Measurements from ENCODE around the gene EFCAB8. TPM values are rescaled to one million over a fixed set of nuclear protein-coding genes. Genes with fewer than 3 reads are reported as not detected.
A peak's percentile ranks its signal among the peaks of the same experiment; 100 is the strongest.

EFCAB8 gene
- total RNA-seq, 2 donors from 2014 or later, result 0.32 to 1.8 TPM

DNA sequence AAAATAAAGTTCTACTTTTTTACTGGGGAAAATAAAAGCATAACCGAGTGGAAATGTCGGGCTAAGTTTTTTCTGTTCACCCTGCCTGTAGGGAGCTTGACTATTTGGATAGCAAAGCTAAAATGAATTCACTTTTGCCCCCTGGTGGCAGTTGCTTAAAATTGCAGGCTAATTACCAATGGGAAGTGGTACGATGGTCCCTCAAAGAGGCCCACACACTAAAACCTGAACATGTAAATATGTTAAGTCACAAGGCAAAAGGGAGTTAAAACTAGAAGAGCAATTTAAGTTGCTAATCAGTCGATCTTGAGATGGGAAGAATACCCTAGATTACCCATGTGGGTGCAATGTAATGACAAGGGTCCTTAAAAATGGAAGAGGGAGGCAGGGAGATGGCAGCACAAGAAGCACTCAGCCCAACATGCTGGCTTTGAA, 146.4 kb downstream of the EFCAB8 start:
- H3K4me3 Mint-ChIP-seq, result no peak overlapping the region
- ATAC-seq (no peak), DNase-seq (no peak)
- H3K9me3 ChIP-seq (ENCODE audit: control insufficient read depth, low read length, poor library complexity, severe bottlenecking), result no peaks in the 10 kb centered on the region
- H3K27ac Mint-ChIP-seq, result peak overlapping the region; percentile 0
- peaks cover 11% of the 10 kb centered on the region for H3K4me1 Mint-ChIP-seq
- H3K27me3 Mint-ChIP-seq, result no peaks in the 10 kb centered on the region
- H3K36me3 Mint-ChIP-seq (ENCODE audit: low read depth), result no peaks in the 10 kb centered on the region

DNA sequence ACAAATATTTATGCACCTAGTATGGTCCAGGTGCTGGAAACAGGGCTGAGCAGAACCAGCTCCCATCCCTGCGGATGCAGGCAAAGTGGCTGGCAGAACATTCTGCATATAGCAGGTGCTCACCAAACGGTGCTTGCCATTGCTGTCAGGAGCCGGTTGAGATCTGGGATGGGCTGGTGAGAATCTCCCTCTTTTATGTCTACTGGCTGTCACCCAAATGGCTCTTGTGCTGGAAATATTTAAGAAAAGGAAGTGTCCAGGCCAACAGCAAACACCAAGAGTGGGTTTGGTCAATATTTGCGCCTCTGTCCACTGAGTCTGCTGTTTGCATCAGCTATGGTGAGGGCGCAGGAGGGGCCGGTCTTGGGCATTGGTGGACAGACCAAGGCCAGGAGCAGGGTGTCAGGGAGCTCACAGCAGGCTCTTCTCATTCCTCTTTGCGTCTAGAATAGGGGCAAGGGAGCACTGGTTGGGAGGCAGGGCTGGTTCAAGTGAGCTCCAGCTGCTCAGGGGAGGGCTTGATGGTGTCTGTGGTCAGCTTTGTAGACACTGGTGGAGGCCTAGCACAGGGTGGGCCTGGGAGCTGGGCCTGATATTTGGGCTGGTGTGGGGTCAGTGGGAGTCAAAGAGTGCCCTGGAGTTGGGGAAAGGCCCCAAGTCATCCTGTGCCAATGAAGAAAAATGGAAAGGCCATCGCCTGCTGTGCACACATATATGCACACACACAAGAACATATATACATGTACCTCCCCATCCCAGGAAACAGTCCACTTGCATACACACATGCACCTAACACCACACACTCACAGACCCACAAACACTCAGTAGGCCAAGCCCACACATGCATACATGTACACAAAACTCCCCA, 147.4 kb downstream of the EFCAB8 start:
- Mint-ChIP-seq H3K36me3 (ENCODE audit: low read depth) (no peaks in the 10 kb centered on the region), H3K4me1 (peaks cover 10% of the 10 kb centered on the region), H3K4me3 (no peak overlapping the region), H3K27ac (peak overlapping the region; percentile 12), H3K27me3 (no peaks in the 10 kb centered on the region)
- DNase-seq (no peak), ATAC-seq (no peak)
- no peaks in the 10 kb centered on the region for H3K9me3 ChIP-seq (ENCODE audit: control insufficient read depth, low read length, poor library complexity, severe bottlenecking)

DNA sequence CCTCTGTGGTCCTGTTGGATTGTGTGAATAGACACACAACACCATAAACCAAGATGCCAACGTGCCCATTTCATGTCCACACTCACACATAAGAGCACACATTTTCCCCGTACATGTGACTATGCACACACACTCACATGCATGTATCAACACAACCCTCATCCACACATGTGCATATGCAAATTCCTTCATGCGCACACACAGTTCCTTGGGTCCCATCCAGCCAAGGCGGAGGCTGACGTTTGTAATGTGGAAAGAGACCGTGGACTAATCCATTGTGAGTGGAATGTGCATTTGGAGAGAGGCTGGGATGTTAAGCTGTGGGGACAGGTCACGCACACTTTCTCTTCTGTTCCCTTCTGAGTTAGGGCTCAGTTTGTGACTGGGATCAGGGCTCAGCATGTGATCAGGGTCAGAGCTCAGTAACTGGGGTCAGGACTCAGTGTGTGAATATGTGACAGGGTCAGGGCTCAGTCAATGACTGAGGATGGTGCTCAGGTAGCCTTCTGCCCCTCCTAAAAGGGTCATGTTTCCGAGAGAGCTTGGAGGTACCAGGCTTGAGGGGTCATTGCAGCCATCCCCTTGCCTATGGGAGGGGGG, 148.2 kb downstream of the EFCAB8 start:
- Mint-ChIP-seq H3K4me3 (no peak overlapping the region), H3K27me3 (no peaks in the 10 kb centered on the region), H3K36me3 (ENCODE audit: low read depth) (no peaks in the 10 kb centered on the region), H3K27ac (peak overlapping the region; percentile 12), H3K4me1 (peaks cover 7% of the 10 kb centered on the region)
- H3K9me3 ChIP-seq (ENCODE audit: control insufficient read depth, low read length, poor library complexity, severe bottlenecking), result no peaks in the 10 kb centered on the region
- DNase-seq (no peak), ATAC-seq (no peak)

DNA sequence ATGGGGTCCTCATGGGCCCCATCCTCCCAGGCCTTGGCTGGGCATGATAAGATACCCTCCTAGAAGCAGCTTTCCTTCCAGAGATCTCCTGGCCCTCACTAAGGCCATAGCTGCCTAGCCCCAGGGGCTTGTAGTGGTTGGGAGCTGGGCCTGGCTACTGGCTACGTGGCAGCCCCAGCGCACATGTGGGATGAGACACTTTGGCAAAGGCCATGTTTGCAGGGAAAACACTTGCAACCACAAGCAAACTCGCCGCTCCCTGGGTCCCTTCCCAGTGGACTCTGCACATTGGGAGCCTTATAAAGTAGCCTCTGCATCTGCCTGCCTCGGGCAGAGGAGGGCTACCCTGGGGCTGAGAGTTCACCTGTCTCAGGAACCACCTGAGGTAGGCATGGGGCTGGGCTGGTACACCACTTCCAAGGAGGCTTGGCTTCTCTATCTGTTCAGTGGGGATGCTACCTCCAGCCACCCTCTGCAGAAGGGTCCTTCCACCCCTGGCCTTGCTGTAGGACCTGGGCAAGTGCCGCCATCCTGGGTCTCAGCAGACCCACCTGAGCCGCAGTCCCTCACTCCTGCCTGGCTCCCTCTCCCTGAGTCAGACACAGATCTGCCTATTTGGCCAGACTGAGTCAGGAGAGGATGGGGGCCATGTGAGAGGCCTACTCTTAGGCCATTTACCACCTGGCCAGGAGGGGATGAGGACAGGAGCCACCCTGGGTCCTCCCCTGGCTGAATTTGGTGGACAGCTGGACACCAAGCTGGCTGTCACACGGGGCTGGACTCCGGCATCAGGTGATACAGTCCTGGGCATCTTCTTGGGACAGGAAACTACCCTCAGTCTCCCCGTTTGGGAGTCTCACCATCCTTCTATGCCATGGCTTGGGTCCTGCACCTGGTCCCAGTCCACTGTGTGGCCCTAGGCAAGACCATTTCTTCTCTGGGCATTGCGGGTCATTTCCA, 148.9 kb downstream of the EFCAB8 start, which contains the start of gene BPIFB2:
BPIFB2 (plus strand) TSS at position 329 of the 960 bp plus-strand sequence. CDS start 871 bp downstream, outside the sequence.
- H3K27ac Mint-ChIP-seq, result peak within 1 kb of the TSS; percentile 12
- ATAC-seq (no peak), DNase-seq (no peak)
- H3K4me3 Mint-ChIP-seq, result no peak within 1 kb of the TSS
- peaks cover 5% of the 10 kb centered on the region for H3K4me1 Mint-ChIP-seq
- H3K36me3 Mint-ChIP-seq (ENCODE audit: low read depth), result no peaks in the 10 kb centered on the region
- no peaks in the 10 kb centered on the region for H3K9me3 ChIP-seq (ENCODE audit: control insufficient read depth, low read length, poor library complexity, severe bottlenecking)
- H3K27me3 Mint-ChIP-seq, result no peaks in the 10 kb centered on the region

DNA sequence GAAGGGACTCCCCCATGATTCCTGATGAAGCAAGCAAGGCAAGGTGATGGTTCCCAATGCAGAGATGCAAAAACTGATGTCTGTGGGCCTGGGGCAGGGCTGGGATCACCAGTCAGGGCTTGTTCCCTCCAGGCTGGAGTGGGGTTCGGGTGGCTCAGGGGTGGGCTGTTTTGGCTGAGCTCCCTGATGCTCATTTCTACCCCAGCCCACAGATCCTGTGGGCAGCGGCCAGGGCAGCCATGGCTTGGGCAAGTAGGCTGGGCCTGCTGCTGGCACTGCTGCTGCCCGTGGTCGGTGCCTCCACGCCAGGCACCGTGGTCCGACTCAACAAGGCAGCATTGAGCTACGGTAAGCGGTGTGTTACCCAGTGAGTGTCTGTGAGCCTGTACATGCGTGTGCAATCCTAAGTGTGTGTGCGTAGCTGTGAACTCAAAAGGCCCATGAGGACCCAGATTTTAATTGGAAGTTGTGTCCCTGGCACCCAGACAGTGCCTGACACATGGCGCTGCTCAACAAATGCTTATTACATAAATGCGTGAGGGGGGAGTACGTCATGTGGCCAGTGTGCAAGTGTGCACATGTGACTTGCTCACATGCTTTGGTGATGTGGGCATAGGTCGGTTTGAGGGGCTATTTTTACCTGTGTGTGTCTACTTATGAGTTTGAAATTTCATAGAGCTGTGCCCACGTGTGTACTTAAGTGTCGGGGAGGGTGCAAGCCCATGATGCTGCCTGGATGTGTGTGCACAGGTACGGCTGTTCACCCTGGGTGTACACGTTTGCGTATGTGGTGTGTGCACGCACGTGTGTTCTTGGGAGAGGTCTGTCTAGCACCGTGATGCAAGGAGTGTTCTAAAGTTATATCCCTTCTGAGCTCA, 149.9 kb downstream of the EFCAB8 start:
- H3K4me1 Mint-ChIP-seq, result peaks cover 5% of the 10 kb centered on the region
- no peaks in the 10 kb centered on the region for H3K27me3 Mint-ChIP-seq
- DNase-seq (no peak), ATAC-seq (no peak)
- no peak overlapping the region for H3K4me3 Mint-ChIP-seq
- H3K27ac Mint-ChIP-seq, result no peak overlapping the region
- H3K36me3 Mint-ChIP-seq (ENCODE audit: low read depth), result no peaks in the 10 kb centered on the region
- H3K9me3 ChIP-seq (ENCODE audit: control insufficient read depth, low read length, poor library complexity, severe bottlenecking), result no peaks in the 10 kb centered on the region

DNA sequence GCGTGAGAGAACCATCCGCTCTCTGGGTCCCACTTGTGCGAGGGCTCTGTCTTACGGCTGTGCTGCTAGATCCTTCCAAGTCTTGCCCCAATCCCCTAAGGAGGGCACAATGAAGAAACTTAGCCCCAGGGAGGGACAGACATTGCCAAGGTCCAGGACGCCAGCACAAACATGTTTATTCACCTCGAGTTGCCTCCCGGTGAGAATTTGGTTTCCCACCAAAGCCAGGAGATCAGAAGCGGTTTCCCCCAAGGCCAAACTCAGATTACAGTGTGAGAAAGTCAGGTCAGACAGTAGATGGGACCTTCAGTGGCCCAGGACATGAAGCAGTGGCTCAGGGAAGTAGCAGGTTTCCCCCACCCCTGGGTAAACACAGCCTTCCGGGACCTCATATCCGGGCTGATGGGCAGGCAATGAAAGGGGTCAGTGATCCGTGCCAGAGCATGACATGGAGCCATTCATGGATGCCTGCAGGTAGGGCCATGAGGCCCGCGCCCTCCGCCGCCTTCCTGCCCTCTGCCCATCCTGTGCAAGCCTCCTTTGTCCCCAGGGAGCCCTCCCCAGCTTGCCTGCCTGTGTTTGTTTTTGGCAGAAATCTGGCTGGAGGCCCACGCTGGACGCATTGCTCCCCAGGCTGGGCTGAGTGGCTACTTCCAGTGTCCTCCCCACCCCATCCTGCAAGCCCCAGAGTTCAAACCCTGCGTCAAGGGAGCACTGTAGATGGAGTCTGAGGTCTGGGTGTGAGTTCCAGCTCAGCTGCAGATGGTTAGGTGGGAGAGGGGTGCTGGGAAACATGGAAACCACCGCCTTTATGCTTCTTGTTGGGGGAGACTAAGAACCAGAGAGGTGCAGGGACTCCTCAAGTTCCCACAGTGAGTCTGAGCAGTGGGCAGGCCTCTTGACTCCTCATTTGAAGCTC, 150.8 kb downstream of the EFCAB8 start:
- no peak for ATAC-seq
- H3K9me3 ChIP-seq (ENCODE audit: control insufficient read depth, low read length, poor library complexity, severe bottlenecking), result no peaks in the 10 kb centered on the region
- no peak for DNase-seq
- Mint-ChIP-seq H3K27me3 (no peaks in the 10 kb centered on the region), H3K4me3 (no peak overlapping the region), H3K36me3 (ENCODE audit: low read depth) (no peaks in the 10 kb centered on the region), H3K4me1 (peaks cover 5% of the 10 kb centered on the region), H3K27ac (peak overlapping the region; percentile 43)

DNA sequence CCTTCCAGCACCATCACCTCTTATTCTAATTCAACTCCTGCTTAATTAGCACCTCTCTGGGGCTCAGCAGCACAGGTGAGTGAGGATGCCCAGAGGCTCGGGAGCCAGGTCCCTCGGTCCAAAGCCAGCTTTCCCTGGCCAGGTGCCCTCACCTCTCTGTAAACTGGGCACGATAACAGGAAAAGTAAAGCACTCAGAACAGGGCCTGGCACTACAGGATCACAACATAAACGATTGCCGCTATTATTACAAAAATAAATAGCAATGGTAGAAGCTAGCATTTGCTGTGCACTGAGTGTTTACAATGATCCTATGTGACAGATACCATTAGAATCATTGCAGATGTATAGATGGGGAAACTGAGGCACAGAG, 151.4 kb downstream of the EFCAB8 start:
- peak overlapping the region; percentile 43 for H3K27ac Mint-ChIP-seq
- H3K27me3 Mint-ChIP-seq, result no peaks in the 10 kb centered on the region
- peaks cover 5% of the 10 kb centered on the region for H3K4me1 Mint-ChIP-seq
- no peaks in the 10 kb centered on the region for H3K36me3 Mint-ChIP-seq (ENCODE audit: low read depth)
- H3K9me3 ChIP-seq (ENCODE audit: control insufficient read depth, low read length, poor library complexity, severe bottlenecking), result no peaks in the 10 kb centered on the region
- no peak overlapping the region for H3K4me3 Mint-ChIP-seq
- no peak for DNase-seq
- ATAC-seq, result no peak

DNA sequence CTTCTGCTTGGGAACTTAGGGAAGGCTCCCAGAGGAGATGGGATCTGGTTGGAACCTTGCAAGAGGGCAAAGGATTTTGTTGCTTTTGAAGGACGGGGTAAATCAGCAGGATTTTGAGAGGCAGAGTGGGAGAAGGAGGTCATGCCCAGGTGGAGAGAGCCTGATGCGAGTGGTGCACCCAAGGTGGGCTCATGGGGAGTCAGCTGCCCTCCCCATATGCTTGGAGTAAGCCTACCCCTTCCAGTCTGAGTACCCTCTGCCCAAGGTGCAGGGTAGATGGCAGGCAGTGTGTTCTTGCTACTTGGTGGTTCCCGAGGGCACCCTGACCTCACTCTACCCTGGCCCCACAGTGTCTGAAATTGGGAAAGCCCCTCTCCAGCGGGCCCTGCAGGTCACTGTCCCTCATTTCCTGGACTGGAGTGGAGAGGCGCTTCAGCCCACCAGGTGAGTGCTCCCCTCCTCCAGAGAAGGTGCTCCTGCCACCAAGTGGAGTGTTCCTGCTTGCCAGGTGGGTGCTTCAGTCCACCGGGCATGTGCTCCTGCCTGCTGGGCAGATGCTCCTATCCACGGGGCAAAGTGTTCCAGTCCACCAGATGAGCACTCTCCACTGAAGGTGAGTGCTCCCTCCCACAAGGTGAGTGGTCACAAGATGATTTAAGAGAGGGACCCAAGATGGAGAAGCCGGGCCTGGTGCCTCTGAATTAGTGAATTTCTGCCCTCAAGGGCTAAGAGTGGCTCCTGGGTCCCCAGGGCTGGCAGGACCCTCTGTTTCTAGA, 152.1 kb downstream of the EFCAB8 start:
- ATAC-seq (no peak), DNase-seq (no peak)
- Mint-ChIP-seq H3K4me3 (no peak overlapping the region), H3K27me3 (no peaks in the 10 kb centered on the region), H3K36me3 (ENCODE audit: low read depth) (no peaks in the 10 kb centered on the region), H3K27ac (no peak overlapping the region), H3K4me1 (peaks cover 5% of the 10 kb centered on the region)
- H3K9me3 ChIP-seq (ENCODE audit: control insufficient read depth, low read length, poor library complexity, severe bottlenecking), result no peaks in the 10 kb centered on the region

Other genes with a start within 250 kb of the EFCAB8 start
- under 1 TPM; 0.10 to 0.20 TPM for gene C20orf203, start 185.0 kb upstream of the EFCAB8 start, total RNA-seq
- 10 to 100 TPM; 33.9 to 47.5 TPM for gene COMMD7, start 115.5 kb upstream of the EFCAB8 start, total RNA-seq
- under 1 TPM; 0.30 to 0.34 TPM for gene DNMT3B, start 96.5 kb upstream of the EFCAB8 start, total RNA-seq
- gene MAPRE1, start 39.0 kb upstream of the EFCAB8 start, total RNA-seq, result 100 to 1,000 TPM; 105 to 134 TPM
- not detected for gene SUN5, start 145.5 kb downstream of the EFCAB8 start, total RNA-seq
- gene BPIFB2, start 148.8 kb downstream of the EFCAB8 start, total RNA-seq, result not detected
- not detected for gene BPIFB6, start 172.7 kb downstream of the EFCAB8 start, total RNA-seq
- not detected for gene BPIFB3, start 195.0 kb downstream of the EFCAB8 start, total RNA-seq
- gene BPIFB4, start 220.7 kb downstream of the EFCAB8 start, total RNA-seq, result not detected

Data from T-helper 17 cell (primary cell).